HEK293 (cell line): Measurements from ENCODE around the gene WDCP.

Source experiments
- GLI2 ChIP-seq: fragments of 450-650 bp; formaldehyde crosslinking; IDR thresholded peaks from 2 replicates; pipeline ENCODE4; 2017; ENCODE audit warnings: missing biosample characterization, missing genetic modification characterization, low read depth, borderline replicate concordance
- KLF1 ChIP-seq: fragments of 450-650 bp; formaldehyde crosslinking; IDR thresholded peaks from 2 replicates; pipeline ENCODE4 v1.5.1; 2016; ENCODE audit warnings: missing biosample characterization, missing genetic modification characterization
- OVOL3 ChIP-seq: fragments of 450-650 bp; formaldehyde crosslinking; IDR thresholded peaks from 2 replicates; pipeline ENCODE4 v1.5.1; 2016; ENCODE audit warnings: missing biosample characterization, missing genetic modification characterization
- SETDB1 ChIP-seq: IDR thresholded peaks from one replicate; pipeline ENCODE4 v1.6.1; 2017; ENCODE audit warnings: mild to moderate bottlenecking, low read length, moderate library complexity, mixed read lengths; ENCODE audit not compliant: insufficient read length
- SP3 ChIP-seq: fragments of 450-650 bp; formaldehyde crosslinking; IDR thresholded peaks from 2 replicates; pipeline ENCODE4 v1.5.1; 2016; ENCODE audit warnings: missing biosample characterization, missing genetic modification characterization
- TCF7L2 ChIP-seq: IDR thresholded peaks from 2 replicates; pipeline ENCODE4 v1.6.1; 2011; ENCODE audit warnings: low read depth, mild to moderate bottlenecking, inconsistent platforms, low read length, moderate library complexity, borderline replicate concordance
- YY1 ChIP-seq: fragments of 450-650 bp; formaldehyde crosslinking; IDR thresholded peaks from 2 replicates; pipeline ENCODE4 v1.5.1; 2018; ENCODE audit warnings: missing biosample characterization, missing genetic modification characterization
- ZBTB17 ChIP-seq: fragments of 450-650 bp; formaldehyde crosslinking; IDR thresholded peaks from 2 replicates; pipeline ENCODE4 v1.5.1; 2016; ENCODE audit warnings: missing biosample characterization, missing genetic modification characterization
- ZFP3 ChIP-seq: fragments of 450-650 bp; formaldehyde crosslinking; IDR thresholded peaks from 2 replicates; pipeline ENCODE4 v1.5.1; 2016; ENCODE audit warnings: low read depth, missing biosample characterization, missing genetic modification characterization
- ZIC2 ChIP-seq: fragments of 450-650 bp; formaldehyde crosslinking; IDR thresholded peaks from 2 replicates; pipeline ENCODE4 v1.5.1; 2016; ENCODE audit warnings: missing biosample characterization, missing genetic modification characterization
- ZNF221 ChIP-seq: fragments of 450-650 bp; formaldehyde crosslinking; IDR thresholded peaks from 2 replicates; pipeline ENCODE4 v1.5.1; 2017; ENCODE audit warnings: missing biosample characterization, missing genetic modification characterization, borderline replicate concordance
- ZNF302 ChIP-seq: fragments of 450-650 bp; formaldehyde crosslinking; IDR thresholded peaks from 2 replicates; pipeline ENCODE4 v1.5.1; 2016; ENCODE audit warnings: missing biosample characterization, missing genetic modification characterization, low read depth
- ZNF324 ChIP-seq: fragments of 450-650 bp; formaldehyde crosslinking; IDR thresholded peaks from 2 replicates; pipeline ENCODE4 v1.5.1; 2016; ENCODE audit warnings: missing biosample characterization, missing genetic modification characterization
- ZNF335 ChIP-seq: fragments of 450-650 bp; formaldehyde crosslinking; conservative IDR thresholded peaks from 2 replicates; pipeline ENCODE4 v1.5.1; 2016; ENCODE audit warnings: missing biosample characterization, missing genetic modification characterization
- ZNF37A ChIP-seq: fragments of 450-650 bp; IDR thresholded peaks from 2 replicates; pipeline ENCODE4 v1.5.1; 2018; ENCODE audit warnings: missing biosample characterization, missing genetic modification characterization
- ZNF530 ChIP-seq: fragments of 450-650 bp; formaldehyde crosslinking; IDR thresholded peaks from 2 replicates; pipeline ENCODE4 v1.5.1; 2016; ENCODE audit warnings: low read depth, missing biosample characterization, missing genetic modification characterization
- ZNF549 ChIP-seq: fragments of 450-650 bp; IDR thresholded peaks from 2 replicates; pipeline ENCODE4 v1.5.1; 2018; ENCODE audit warnings: missing biosample characterization, missing genetic modification characterization, mild to moderate bottlenecking, inconsistent platforms, moderate library complexity
- ZNF585B ChIP-seq: fragments of 450-650 bp; formaldehyde crosslinking; IDR thresholded peaks from 2 replicates; pipeline ENCODE4 v1.5.1; 2016; ENCODE audit warnings: missing biosample characterization, missing genetic modification characterization
- ZNF610 ChIP-seq: fragments of 450-650 bp; formaldehyde crosslinking; IDR thresholded peaks from 2 replicates; pipeline ENCODE4 v1.5.1; 2016; ENCODE audit warnings: missing biosample characterization, missing genetic modification characterization, borderline replicate concordance
- ZNF654 ChIP-seq: fragments of 450-650 bp; formaldehyde crosslinking; IDR thresholded peaks from 2 replicates; pipeline ENCODE4 v1.5.1; 2016; ENCODE audit warnings: low read depth, missing biosample characterization, missing genetic modification characterization
- ZNF837 ChIP-seq: fragments of 450-650 bp; formaldehyde crosslinking; IDR thresholded peaks from 2 replicates; pipeline ENCODE4 v1.5.1; 2016; ENCODE audit warnings: missing biosample characterization, missing genetic modification characterization
- TF ChIP-seq, protein P1 (sequence below): fragments of 450-650 bp; formaldehyde crosslinking; IDR thresholded peaks from 2 replicates; pipeline ENCODE4 v1.5.1; 2017; ENCODE audit warnings: missing biosample characterization, missing genetic modification characterization
- TF ChIP-seq, protein P2 (sequence below): fragments of 450-650 bp; formaldehyde crosslinking; IDR thresholded peaks from 2 replicates; pipeline ENCODE4; 2016; ENCODE audit warnings: missing biosample characterization, missing genetic modification characterization
- TF ChIP-seq, protein P3 (sequence below): fragments of 450-650 bp; formaldehyde crosslinking; IDR thresholded peaks from 2 replicates; pipeline ENCODE4 v1.5.1; 2016; ENCODE audit warnings: missing biosample characterization, missing genetic modification characterization
- TF ChIP-seq, protein P4 (sequence below): fragments of 450-650 bp; formaldehyde crosslinking; IDR thresholded peaks from 2 replicates; pipeline ENCODE4 v1.5.1; 2016; ENCODE audit warnings: missing biosample characterization, missing genetic modification characterization
- TF ChIP-seq, protein P5 (sequence below): fragments of 450-650 bp; formaldehyde crosslinking; optimal IDR thresholded peaks from 2 replicates; pipeline ENCODE3; 2016; ENCODE audit warnings: missing biosample characterization, mild to moderate bottlenecking, missing genetic modification characterization
- TF ChIP-seq, protein P6 (sequence below): sonication (generic); formaldehyde crosslinking; IDR thresholded peaks from 2 replicates; pipeline ENCODE4 v1.8.1; 2022; ENCODE audit warnings: mild to moderate bottlenecking, moderate library complexity, missing genetic modification reagents
- TF ChIP-seq, protein P7 (sequence below): fragments of 450-650 bp; formaldehyde crosslinking; IDR thresholded peaks from 2 replicates; pipeline ENCODE4 v1.5.1; 2016; ENCODE audit warnings: missing biosample characterization, missing genetic modification characterization

WDCP gene

DNA sequence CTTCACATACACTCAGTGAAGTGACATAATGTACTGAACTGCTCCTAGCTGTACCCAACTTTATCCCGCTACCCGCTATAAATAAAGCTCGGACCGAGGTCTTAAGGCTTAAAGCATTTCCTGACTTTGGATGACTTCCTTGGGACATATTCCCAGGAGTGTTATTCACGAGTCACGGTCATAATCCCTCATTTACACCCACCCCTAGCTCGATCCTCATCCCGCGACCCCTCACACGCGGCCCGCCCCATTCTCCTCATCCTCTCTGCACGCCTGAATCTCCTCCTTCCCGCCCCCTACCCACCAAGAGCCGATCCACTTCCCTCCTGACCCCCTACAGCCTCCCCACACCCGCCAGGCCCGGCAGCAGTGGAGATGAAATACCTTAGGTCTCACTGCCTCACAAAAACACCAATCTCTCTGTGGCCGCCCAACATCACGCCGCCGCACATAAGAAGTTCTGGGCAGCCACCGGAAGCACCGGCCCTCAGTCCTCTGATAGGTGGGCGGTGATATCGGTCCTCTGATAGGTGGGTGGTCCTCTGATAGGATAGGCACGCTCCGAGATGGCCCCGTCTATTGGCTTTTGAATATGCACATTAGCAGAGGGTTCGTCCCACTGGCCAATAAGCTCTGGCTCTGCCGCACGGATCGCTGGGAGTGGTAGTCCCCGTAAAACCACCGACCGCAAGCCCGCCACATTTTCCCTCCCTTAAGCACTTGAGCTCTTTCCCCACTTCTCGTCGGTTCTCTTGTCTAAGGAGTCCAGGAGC, at the start of gene WDCP (continued):
- no peak for TF ChIP-seq ZNF221 (tag by site-specific recombination)
- TF ChIP-seq ZNF324 (tag by site-specific recombination), result peak; percentile 47; the same call in 1 of the 2 replicates
- TF ChIP-seq, protein P1, sequence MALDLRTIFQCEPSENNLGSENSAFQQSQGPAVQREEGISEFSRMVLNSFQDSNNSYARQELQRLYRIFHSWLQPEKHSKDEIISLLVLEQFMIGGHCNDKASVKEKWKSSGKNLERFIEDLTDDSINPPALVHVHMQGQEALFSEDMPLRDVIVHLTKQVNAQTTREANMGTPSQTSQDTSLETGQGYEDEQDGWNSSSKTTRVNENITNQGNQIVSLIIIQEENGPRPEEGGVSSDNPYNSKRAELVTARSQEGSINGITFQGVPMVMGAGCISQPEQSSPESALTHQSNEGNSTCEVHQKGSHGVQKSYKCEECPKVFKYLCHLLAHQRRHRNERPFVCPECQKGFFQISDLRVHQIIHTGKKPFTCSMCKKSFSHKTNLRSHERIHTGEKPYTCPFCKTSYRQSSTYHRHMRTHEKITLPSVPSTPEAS (tag by site-specific recombination), result no peak
- TF ChIP-seq ZNF610, result no peak
- no peak for TF ChIP-seq ZFP3 (tag by site-specific recombination)
- peak; percentile 82 for TF ChIP-seq ZNF335
- TF ChIP-seq KLF1 (tag by site-specific recombination), result no peak
- no peak for TF ChIP-seq ZNF654
- TF ChIP-seq, protein P2, sequence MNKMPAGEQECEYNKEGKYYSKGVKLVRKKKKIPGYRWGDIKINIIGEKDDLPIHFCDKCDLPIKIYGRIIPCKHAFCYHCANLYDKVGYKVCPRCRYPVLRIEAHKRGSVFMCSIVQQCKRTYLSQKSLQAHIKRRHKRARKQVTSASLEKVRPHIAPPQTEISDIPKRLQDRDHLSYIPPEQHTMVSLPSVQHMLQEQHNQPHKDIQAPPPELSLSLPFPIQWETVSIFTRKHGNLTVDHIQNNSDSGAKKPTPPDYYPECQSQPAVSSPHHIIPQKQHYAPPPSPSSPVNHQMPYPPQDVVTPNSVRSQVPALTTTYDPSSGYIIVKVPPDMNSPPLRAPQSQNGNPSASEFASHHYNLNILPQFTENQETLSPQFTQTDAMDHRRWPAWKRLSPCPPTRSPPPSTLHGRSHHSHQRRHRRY (tag by site-specific recombination), result no peak
- no peak for TF ChIP-seq ZNF549 (tag by site-specific recombination)
- TF ChIP-seq, protein P3, sequence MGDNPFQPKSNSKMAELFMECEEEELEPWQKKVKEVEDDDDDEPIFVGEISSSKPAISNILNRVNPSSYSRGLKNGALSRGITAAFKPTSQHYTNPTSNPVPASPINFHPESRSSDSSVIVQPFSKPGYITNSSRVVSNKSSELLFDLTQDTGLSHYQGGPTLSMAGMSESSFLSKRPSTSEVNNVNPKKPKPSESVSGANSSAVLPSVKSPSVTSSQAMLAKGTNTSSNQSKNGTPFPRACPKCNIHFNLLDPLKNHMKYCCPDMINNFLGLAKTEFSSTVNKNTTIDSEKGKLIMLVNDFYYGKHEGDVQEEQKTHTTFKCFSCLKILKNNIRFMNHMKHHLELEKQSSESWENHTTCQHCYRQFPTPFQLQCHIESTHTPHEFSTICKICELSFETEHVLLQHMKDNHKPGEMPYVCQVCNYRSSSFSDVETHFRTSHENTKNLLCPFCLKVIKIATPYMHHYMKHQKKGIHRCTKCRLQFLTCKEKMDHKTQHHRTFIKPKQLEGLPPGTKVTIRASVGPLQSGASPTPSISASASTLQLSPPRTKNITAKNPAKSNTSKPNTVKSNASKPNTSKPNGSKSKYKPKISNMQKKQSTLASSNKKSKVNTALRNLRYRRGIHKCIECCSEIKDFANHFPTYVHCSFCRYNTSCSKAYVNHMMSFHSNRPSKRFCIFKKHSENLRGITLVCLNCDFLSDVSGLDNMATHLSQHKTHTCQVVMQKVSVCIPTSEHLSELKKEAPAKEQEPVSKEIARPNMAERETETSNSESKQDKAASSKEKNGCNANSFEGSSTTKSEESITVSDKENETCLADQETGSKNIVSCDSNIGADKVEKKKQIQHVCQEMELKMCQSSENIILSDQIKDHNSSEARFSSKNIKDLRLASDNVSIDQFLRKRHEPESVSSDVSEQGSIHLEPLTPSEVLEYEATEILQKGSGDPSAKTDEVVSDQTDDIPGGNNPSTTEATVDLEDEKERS, result no peak
- TF ChIP-seq, protein P4, sequence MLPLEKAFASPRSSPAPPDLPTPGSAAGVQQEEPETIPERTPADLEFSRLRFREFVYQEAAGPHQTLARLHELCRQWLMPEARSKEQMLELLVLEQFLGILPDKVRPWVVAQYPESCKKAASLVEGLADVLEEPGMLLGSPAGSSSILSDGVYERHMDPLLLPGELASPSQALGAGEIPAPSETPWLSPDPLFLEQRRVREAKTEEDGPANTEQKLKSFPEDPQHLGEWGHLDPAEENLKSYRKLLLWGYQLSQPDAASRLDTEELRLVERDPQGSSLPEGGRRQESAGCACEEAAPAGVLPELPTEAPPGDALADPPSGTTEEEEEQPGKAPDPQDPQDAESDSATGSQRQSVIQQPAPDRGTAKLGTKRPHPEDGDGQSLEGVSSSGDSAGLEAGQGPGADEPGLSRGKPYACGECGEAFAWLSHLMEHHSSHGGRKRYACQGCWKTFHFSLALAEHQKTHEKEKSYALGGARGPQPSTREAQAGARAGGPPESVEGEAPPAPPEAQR (tag by site-specific recombination), result no peak
- no peak for TF ChIP-seq ZNF37A (tag by site-specific recombination)
- no peak for TF ChIP-seq ZNF837 (tag by site-specific recombination)
- peak; percentile 87 for TF ChIP-seq SP3 (tag by site-specific recombination)
- no peak for TF ChIP-seq OVOL3 (tag by site-specific recombination)
- TF ChIP-seq, protein P5, sequence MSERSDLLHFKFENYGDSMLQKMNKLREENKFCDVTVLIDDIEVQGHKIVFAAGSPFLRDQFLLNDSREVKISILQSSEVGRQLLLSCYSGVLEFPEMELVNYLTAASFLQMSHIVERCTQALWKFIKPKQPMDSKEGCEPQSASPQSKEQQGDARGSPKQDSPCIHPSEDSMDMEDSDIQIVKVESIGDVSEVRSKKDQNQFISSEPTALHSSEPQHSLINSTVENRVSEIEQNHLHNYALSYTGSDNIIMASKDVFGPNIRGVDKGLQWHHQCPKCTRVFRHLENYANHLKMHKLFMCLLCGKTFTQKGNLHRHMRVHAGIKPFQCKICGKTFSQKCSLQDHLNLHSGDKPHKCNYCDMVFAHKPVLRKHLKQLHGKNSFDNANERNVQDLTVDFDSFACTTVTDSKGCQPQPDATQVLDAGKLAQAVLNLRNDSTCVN (tag by site-specific recombination), result peak; percentile 4
- TF ChIP-seq SETDB1, result no peak
- TF ChIP-seq GLI2, result no peak
- no peak for TF ChIP-seq YY1
- TF ChIP-seq ZNF585B (tag by site-specific recombination), result no peak
- TF ChIP-seq, protein P6, sequence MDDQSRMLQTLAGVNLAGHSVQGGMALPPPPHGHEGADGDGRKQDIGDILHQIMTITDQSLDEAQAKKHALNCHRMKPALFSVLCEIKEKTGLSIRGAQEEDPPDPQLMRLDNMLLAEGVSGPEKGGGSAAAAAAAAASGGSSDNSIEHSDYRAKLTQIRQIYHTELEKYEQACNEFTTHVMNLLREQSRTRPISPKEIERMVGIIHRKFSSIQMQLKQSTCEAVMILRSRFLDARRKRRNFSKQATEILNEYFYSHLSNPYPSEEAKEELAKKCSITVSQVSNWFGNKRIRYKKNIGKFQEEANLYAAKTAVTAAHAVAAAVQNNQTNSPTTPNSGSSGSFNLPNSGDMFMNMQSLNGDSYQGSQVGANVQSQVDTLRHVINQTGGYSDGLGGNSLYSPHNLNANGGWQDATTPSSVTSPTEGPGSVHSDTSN (CRISPR knock-in tag), result no peak
- TF ChIP-seq TCF7L2, result no peak
- no peak for TF ChIP-seq ZNF530 (tag by site-specific recombination)
- no peak for TF ChIP-seq ZNF302 (tag by site-specific recombination)
- TF ChIP-seq ZBTB17 (tag by site-specific recombination), result peak; percentile 92
- no peak for TF ChIP-seq ZIC2 (tag by site-specific recombination)
- TF ChIP-seq, protein P7, sequence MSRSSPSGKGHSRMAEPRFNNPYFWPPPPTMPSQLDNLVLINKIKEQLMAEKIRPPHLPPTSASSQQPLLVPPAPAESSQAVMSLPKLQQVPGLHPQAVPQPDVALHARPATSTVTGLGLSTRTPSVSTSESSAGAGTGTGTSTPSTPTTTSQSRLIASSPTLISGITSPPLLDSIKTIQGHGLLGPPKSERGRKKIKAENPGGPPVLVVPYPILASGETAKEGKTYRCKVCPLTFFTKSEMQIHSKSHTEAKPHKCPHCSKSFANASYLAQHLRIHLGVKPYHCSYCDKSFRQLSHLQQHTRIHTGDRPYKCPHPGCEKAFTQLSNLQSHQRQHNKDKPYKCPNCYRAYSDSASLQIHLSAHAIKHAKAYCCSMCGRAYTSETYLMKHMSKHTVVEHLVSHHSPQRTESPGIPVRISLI (tag by site-specific recombination), result no peak
